ENCODE results near the gene SLF2. TPM values are rescaled to one million over a fixed set of nuclear protein-coding genes. Genes with fewer than 3 reads are reported as not detected.

SLF2 gene
- total and polyA plus RNA-seq, 9 of the 15 experiments (the other 6 are each of a cell fraction or from before 2014, with no cell fraction given), result 1.7 to 18.4 (median 7.8) TPM

DNA sequence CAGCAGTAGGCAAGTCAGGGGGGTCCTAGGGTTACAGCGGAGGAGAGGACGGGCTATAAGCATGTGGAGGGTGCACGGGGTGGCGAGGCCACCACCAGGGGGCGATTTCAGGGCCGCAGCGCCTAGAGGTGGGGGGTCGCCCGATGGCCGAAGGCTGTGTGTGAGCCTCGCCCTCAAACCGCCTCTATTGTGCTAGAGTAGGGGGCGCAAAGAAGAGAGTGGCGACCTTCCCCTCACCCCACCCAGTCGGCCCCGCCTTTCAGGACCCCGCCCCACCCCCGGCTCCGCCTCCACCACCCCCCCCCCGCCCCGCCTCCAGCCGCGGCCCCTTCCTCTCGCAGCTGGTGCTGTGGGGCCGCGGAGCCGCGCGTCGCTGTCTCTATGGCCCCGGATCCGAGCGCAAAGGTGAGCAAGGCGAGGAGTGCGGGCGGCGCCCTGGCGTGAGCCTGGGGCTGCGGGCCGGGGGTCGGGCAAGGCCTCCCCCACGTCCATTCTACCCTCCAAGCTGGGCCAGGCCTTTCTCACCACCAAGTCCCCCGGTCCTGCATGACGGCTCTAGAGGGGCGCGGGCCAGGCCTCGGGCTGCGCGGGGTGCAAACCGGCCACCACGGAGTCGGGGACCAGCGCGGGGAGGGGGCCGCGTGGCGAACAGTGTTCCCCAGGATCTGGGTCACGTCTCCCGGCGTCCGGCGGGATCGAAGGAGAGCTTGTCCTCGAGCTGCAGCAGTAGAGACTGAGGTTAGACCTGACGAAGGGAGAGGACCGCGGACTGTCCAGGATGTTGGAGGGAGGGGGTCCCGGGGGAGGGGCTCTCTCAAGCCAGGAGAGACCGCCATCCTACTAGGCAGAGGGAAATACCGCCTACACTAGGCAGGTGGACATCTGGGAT lies 56.7 kb downstream of the SLF2 start, which contains the start of gene SEMA4G (continued):
- TF ChIP-seq, protein P1, sequence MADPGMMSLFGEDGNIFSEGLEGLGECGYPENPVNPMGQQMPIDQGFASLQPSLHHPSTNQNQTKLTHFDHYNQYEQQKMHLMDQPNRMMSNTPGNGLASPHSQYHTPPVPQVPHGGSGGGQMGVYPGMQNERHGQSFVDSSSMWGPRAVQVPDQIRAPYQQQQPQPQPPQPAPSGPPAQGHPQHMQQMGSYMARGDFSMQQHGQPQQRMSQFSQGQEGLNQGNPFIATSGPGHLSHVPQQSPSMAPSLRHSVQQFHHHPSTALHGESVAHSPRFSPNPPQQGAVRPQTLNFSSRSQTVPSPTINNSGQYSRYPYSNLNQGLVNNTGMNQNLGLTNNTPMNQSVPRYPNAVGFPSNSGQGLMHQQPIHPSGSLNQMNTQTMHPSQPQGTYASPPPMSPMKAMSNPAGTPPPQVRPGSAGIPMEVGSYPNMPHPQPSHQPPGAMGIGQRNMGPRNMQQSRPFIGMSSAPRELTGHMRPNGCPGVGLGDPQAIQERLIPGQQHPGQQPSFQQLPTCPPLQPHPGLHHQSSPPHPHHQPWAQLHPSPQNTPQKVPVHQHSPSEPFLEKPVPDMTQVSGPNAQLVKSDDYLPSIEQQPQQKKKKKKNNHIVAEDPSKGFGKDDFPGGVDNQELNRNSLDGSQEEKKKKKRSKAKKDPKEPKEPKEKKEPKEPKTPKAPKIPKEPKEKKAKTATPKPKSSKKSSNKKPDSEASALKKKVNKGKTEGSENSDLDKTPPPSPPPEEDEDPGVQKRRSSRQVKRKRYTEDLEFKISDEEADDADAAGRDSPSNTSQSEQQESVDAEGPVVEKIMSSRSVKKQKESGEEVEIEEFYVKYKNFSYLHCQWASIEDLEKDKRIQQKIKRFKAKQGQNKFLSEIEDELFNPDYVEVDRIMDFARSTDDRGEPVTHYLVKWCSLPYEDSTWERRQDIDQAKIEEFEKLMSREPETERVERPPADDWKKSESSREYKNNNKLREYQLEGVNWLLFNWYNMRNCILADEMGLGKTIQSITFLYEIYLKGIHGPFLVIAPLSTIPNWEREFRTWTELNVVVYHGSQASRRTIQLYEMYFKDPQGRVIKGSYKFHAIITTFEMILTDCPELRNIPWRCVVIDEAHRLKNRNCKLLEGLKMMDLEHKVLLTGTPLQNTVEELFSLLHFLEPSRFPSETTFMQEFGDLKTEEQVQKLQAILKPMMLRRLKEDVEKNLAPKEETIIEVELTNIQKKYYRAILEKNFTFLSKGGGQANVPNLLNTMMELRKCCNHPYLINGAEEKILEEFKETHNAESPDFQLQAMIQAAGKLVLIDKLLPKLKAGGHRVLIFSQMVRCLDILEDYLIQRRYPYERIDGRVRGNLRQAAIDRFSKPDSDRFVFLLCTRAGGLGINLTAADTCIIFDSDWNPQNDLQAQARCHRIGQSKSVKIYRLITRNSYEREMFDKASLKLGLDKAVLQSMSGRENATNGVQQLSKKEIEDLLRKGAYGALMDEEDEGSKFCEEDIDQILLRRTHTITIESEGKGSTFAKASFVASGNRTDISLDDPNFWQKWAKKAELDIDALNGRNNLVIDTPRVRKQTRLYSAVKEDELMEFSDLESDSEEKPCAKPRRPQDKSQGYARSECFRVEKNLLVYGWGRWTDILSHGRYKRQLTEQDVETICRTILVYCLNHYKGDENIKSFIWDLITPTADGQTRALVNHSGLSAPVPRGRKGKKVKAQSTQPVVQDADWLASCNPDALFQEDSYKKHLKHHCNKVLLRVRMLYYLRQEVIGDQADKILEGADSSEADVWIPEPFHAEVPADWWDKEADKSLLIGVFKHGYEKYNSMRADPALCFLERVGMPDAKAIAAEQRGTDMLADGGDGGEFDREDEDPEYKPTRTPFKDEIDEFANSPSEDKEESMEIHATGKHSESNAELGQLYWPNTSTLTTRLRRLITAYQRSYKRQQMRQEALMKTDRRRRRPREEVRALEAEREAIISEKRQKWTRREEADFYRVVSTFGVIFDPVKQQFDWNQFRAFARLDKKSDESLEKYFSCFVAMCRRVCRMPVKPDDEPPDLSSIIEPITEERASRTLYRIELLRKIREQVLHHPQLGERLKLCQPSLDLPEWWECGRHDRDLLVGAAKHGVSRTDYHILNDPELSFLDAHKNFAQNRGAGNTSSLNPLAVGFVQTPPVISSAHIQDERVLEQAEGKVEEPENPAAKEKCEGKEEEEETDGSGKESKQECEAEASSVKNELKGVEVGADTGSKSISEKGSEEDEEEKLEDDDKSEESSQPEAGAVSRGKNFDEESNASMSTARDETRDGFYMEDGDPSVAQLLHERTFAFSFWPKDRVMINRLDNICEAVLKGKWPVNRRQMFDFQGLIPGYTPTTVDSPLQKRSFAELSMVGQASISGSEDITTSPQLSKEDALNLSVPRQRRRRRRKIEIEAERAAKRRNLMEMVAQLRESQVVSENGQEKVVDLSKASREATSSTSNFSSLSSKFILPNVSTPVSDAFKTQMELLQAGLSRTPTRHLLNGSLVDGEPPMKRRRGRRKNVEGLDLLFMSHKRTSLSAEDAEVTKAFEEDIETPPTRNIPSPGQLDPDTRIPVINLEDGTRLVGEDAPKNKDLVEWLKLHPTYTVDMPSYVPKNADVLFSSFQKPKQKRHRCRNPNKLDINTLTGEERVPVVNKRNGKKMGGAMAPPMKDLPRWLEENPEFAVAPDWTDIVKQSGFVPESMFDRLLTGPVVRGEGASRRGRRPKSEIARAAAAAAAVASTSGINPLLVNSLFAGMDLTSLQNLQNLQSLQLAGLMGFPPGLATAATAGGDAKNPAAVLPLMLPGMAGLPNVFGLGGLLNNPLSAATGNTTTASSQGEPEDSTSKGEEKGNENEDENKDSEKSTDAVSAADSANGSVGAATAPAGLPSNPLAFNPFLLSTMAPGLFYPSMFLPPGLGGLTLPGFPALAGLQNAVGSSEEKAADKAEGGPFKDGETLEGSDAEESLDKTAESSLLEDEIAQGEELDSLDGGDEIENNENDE (IDR thresholded peaks at IDR 0.05; ENCODE audit: low read depth, low read length), result no peak
- TF ChIP-seq SIN3B (IDR thresholded peaks at IDR 0.05; ENCODE audit: low read depth), result no peak
- TF ChIP-seq PURB (CRISPR knock-in tag; IDR thresholded peaks at IDR 0.05; ENCODE audit: low read depth), result no peak
- TF ChIP-seq ZNF347 (CRISPR knock-in tag; IDR thresholded peaks at IDR 0.05; ENCODE audit: low read depth), result no peak
- no peak for TF ChIP-seq GABPB1 (CRISPR knock-in tag; IDR thresholded peaks at IDR 0.05)
- TF ChIP-seq, protein P2, sequence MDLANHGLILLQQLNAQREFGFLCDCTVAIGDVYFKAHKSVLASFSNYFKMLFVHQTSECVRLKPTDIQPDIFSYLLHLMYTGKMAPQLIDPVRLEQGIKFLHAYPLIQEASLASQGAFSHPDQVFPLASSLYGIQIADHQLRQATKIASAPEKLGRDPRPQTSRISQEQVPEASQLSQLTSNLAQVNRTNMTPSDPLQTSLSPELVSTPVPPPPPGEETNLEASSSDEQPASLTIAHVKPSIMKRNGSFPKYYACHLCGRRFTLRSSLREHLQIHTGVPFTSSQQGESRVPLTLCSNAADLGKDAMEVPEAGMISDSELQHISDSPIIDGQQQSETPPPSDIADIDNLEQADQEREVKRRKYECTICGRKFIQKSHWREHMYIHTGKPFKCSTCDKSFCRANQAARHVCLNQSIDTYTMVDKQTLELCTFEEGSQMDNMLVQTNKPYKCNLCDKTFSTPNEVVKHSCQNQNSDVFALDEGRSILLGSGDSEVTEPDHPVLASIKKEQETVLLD (IDR thresholded peaks at IDR 0.05), result no peak
- TF ChIP-seq XRCC3 (IDR thresholded peaks at IDR 0.05), result no peak
- no peak for TF ChIP-seq EWSR1 (IDR thresholded peaks at IDR 0.05; ENCODE audit: borderline replicate concordance, low read depth, partially characterized antibody)
- TF ChIP-seq HDAC2 (IDR thresholded peaks at IDR 0.05), result no peak
- no peak for TF ChIP-seq ARNT (IDR thresholded peaks at IDR 0.05)
- no peak for TF ChIP-seq ETS2 (tag; IDR thresholded peaks at IDR 0.05; ENCODE audit: borderline replicate concordance, poor library complexity, severe bottlenecking)
- no peak for TF ChIP-seq SNRNP70 (optimal IDR thresholded peaks at IDR 0.05; ENCODE audit: low read depth, low read length)
- TF ChIP-seq ZNF23 (CRISPR knock-in tag; IDR thresholded peaks at IDR 0.05), result no peak
- TF ChIP-seq PYGO2 (tag; IDR thresholded peaks at IDR 0.05), result no peak
- peak; percentile 38; the same call in 1 of the 2 replicates for TF ChIP-seq RBFOX2 (IDR thresholded peaks at IDR 0.05; ENCODE audit: low read depth, low read length)
- TF ChIP-seq ZNF583 (CRISPR knock-in tag; IDR thresholded peaks at IDR 0.05), result no peak
